Measurements from ENCODE around the gene IFT122. TPM values are rescaled to one million over a fixed set of nuclear protein-coding genes. Genes with fewer than 3 reads are reported as not detected.
"Not testable (repeated sequence)": the region's sequence is repeated elsewhere in the genome, so short reads cannot be mapped to it uniquely, and the experiment has no call there.

Gene IFT122
- total RNA-seq, 1 experiment from 2014 or later, result 4.7 TPM

DNA sequence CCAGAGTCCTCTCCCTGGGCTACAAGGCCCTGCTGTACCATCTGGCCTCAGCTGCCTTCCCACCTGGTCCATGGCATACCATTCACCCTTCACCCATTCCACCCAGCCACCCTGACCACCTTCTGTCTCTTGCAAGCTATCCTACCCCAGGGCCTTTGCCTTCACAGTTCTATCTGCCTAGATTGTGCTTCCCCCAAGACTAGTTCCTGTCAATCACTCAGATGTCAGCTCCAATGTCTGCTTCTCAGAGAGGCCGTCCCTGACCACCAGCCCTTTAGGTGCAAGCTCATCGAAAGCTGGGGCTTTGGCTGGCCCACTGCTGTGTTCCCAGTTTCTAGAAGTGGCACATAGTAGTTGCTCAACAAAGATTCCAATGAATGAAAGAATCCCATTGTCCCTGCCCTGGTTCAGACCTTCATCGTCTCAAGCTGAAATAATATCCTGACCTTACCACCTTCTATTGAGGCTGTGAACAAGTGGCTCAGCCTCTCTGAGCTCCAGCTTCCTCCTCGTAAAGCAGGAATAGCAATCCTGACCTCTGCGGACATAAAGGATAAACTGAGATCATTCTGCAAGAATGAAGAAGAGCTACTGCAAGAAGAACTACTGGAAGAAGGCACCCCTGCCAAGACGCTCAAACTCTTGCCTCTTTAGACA is 27.4 kb upstream of the IFT122 start:
- Histone ChIP-seq H2AFZ (ENCODE audit: low read length) (no peak overlapping the region), H4K20me1 (ENCODE audit: insufficient read depth, low read depth, low read length) (no peaks in the 10 kb centered on the region), H3K36me3 (ENCODE audit: insufficient read depth, low read length) (no peaks in the 10 kb centered on the region), H3K4me2 (ENCODE audit: low read depth, low read length, poor library complexity, severe bottlenecking) (no peak overlapping the region), H3K9me3 (ENCODE audit: low read length) (no peaks in the 10 kb centered on the region), H3K27me3 (ENCODE audit: low read length) (no peaks in the 10 kb centered on the region), H3K79me2 (ENCODE audit: low read length) (no peaks in the 10 kb centered on the region), H3K9me2 (replicated peaks; ENCODE audit: insufficient read depth, low read length) (no peaks in the 10 kb centered on the region), H3K4me1 (ENCODE audit: low read length) (peaks cover 6% of the 10 kb centered on the region), H3K9ac (ENCODE audit: low read length) (no peak overlapping the region), H3K4me3 (ENCODE audit: low read length) (no peak overlapping the region), H3K27ac (ENCODE audit: low read length) (no peak overlapping the region)
- DNase-seq, result no peak

DNA sequence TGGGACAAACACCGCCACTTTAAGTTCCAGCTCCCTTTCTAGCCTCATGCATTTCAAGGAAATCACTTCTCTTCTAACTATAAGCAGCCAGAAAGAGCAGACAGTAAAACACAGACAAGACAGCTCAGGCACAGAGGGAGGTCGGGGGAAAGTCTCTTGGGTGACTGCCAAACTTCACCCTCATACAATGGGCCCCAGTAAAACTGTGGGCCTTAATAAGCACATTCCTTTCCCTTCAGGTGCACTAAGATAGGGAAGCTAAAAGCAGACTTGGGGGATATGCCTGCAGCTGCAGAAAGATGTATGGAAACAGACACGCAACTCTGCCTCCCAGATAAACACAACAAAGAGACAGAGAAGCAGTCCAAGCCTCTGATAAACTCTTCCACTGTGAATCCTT is 26.8 kb upstream of the IFT122 start:
- H3K9ac ChIP-seq (ENCODE audit: low read length); DNase-seq; H3K36me3 ChIP-seq (ENCODE audit: insufficient read depth, low read length); H3K4me1 ChIP-seq (ENCODE audit: low read length); H4K20me1 ChIP-seq (ENCODE audit: insufficient read depth, low read depth, low read length); H3K27ac ChIP-seq (ENCODE audit: low read length); H3K27me3 ChIP-seq (ENCODE audit: low read length); H3K4me2 ChIP-seq (ENCODE audit: low read depth, low read length, poor library complexity, severe bottlenecking); H3K4me3 ChIP-seq (ENCODE audit: low read length); H3K79me2 ChIP-seq (ENCODE audit: low read length); H3K9me3 ChIP-seq (ENCODE audit: low read length); H3K9me2 ChIP-seq (replicated peaks; ENCODE audit: insufficient read depth, low read length); H2AFZ ChIP-seq (ENCODE audit: low read length): not testable (repeated sequence)

DNA sequence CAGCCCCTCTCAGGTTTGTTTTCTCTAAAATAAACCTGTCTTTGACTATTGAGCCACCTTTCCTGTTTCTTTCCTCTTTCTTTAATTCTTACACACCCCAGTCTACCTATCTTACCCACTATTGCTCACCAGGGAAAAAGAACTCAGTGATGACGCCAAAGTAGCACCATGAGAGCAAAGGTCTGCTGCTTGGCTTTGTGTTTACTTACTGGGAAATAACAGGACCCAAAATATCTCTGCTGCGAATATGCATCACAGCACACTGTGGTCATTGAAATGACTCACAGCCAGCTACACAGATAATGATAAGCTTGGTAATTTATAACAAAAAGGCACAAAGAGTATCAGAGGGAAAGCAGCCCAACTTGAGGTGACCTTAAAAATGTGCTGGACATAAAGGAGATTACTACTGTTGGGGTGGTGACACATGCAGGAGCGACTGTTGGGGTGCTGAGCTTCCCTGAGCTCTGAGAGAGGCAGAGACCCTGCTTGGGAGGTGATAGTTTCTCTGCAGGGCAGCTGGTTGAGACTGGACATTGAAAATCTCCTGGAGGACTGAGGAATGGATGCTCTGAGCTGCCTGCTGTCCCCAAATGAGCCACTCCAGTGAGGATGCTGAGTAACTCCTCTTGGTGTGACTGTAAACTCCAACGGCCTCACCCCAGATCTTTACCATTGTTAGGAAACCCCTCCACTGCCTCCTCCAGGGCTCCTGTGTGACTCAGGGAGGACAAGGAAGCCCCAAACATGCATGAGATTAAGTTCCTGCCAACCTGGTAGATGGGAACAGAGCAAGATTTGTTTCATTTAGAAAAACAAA is 26.1 kb upstream of the IFT122 start:
- Histone ChIP-seq H2AFZ (ENCODE audit: low read length) (no peak overlapping the region), H3K27ac (ENCODE audit: low read length) (no peak overlapping the region), H3K4me3 (ENCODE audit: low read length) (no peak overlapping the region), H3K4me1 (ENCODE audit: low read length) (peaks cover 6% of the 10 kb centered on the region), H3K36me3 (ENCODE audit: insufficient read depth, low read length) (no peaks in the 10 kb centered on the region), H3K9me3 (ENCODE audit: low read length) (no peaks in the 10 kb centered on the region), H3K9ac (ENCODE audit: low read length) (no peak overlapping the region), H3K79me2 (ENCODE audit: low read length) (no peaks in the 10 kb centered on the region), H4K20me1 (ENCODE audit: insufficient read depth, low read depth, low read length) (no peaks in the 10 kb centered on the region), H3K9me2 (replicated peaks; ENCODE audit: insufficient read depth, low read length) (no peaks in the 10 kb centered on the region), H3K27me3 (ENCODE audit: low read length) (no peaks in the 10 kb centered on the region), H3K4me2 (ENCODE audit: low read depth, low read length, poor library complexity, severe bottlenecking) (no peak overlapping the region)
- DNase-seq, result no peak

DNA sequence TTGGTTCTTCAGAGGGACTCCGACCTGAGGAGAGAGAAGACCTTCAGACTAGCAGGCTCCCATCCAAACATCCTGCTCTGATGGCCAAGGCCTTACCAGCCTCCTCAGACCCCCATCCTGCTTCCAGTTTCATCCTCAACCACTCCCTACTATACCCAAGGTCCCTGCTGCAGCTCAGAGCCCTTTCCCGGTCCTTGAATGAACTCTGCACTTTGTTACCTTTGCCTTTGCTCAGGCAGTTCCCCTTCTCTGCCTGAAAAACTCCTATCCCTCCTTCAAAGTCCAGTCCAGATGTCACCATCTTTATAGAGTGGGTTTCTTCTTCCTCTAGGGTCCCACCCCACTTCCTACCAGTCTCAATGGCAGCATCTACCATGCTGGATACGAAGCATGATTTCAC is 24.6 kb upstream of the IFT122 start:
- H2AFZ ChIP-seq (ENCODE audit: low read length), result no peak overlapping the region
- H3K27ac ChIP-seq (ENCODE audit: low read length), result no peak overlapping the region
- H3K27me3 ChIP-seq (ENCODE audit: low read length), result no peaks in the 10 kb centered on the region
- H3K79me2 ChIP-seq (ENCODE audit: low read length), result no peaks in the 10 kb centered on the region
- no peaks in the 10 kb centered on the region for H3K9me2 ChIP-seq (replicated peaks; ENCODE audit: insufficient read depth, low read length)
- H3K9ac ChIP-seq (ENCODE audit: low read length), result no peak overlapping the region
- H3K4me3 ChIP-seq (ENCODE audit: low read length), result no peak overlapping the region
- no peak overlapping the region for H3K4me2 ChIP-seq (ENCODE audit: low read depth, low read length, poor library complexity, severe bottlenecking)
- H4K20me1 ChIP-seq (ENCODE audit: insufficient read depth, low read depth, low read length), result no peaks in the 10 kb centered on the region
- no peaks in the 10 kb centered on the region for H3K36me3 ChIP-seq (ENCODE audit: insufficient read depth, low read length)
- no peak for DNase-seq
- H3K4me1 ChIP-seq (ENCODE audit: low read length), result no peaks in the 10 kb centered on the region
- H3K9me3 ChIP-seq (ENCODE audit: low read length), result no peaks in the 10 kb centered on the region

DNA sequence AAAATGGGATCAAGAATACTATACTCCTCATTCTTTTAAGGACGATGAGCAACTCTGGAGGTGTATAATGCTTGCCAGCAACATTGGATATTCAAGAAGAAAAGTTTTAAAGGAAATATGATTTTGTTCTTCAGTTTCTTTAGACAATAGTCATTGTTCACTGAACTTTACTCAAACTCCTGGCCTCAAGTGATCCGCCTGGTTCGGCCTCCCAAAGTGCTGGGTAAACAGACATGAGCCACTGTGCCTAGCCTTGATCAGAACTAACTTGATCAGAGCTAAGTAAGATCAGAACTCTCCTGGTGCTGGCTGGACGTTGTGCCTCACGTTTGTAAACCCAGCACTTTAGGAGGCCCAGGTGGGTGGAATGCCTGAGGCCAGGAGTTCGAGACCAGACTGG is 24.2 kb upstream of the IFT122 start:
- no peak overlapping the region for H3K9ac ChIP-seq (ENCODE audit: low read length)
- H4K20me1 ChIP-seq (ENCODE audit: insufficient read depth, low read depth, low read length), result no peaks in the 10 kb centered on the region
- H3K79me2 ChIP-seq (ENCODE audit: low read length), result no peaks in the 10 kb centered on the region
- H3K27me3 ChIP-seq (ENCODE audit: low read length), result no peaks in the 10 kb centered on the region
- H3K4me1 ChIP-seq (ENCODE audit: low read length), result no peaks in the 10 kb centered on the region
- no peaks in the 10 kb centered on the region for H3K9me2 ChIP-seq (replicated peaks; ENCODE audit: insufficient read depth, low read length)
- no peak for DNase-seq
- no peak overlapping the region for H3K4me3 ChIP-seq (ENCODE audit: low read length)
- no peaks in the 10 kb centered on the region for H3K9me3 ChIP-seq (ENCODE audit: low read length)
- H2AFZ ChIP-seq (ENCODE audit: low read length), result no peak overlapping the region
- H3K4me2 ChIP-seq (ENCODE audit: low read depth, low read length, poor library complexity, severe bottlenecking), result no peak overlapping the region
- H3K27ac ChIP-seq (ENCODE audit: low read length), result no peak overlapping the region
- no peaks in the 10 kb centered on the region for H3K36me3 ChIP-seq (ENCODE audit: insufficient read depth, low read length)

DNA sequence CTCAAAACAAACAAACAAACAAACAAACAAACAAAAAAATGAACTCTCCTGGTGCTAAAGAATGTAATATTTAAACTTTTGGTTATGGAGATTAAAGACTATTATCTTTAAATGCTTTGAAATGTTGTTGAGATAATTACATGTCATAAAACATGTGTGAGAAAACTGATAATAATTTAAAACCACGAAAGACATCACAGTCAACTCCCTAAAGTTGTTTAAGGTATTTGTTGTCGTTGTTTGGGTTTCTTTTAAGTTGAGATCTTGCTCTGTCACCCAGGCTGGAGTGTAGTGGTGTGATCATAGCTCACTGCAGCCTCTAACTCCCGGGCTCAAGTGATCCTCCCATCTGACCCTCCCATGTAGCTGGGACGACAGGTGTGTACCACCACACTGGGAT is 23.6 kb upstream of the IFT122 start:
- H3K9ac ChIP-seq (ENCODE audit: low read length), result no peak overlapping the region
- no peaks in the 10 kb centered on the region for H3K9me3 ChIP-seq (ENCODE audit: low read length)
- DNase-seq, result no peak
- H2AFZ ChIP-seq (ENCODE audit: low read length), result no peak overlapping the region
- no peaks in the 10 kb centered on the region for H3K27me3 ChIP-seq (ENCODE audit: low read length)
- H3K4me2 ChIP-seq (ENCODE audit: low read depth, low read length, poor library complexity, severe bottlenecking), result no peak overlapping the region
- H3K36me3 ChIP-seq (ENCODE audit: insufficient read depth, low read length), result no peaks in the 10 kb centered on the region
- H3K4me3 ChIP-seq (ENCODE audit: low read length), result no peak overlapping the region
- H3K79me2 ChIP-seq (ENCODE audit: low read length), result no peaks in the 10 kb centered on the region
- H3K27ac ChIP-seq (ENCODE audit: low read length), result no peak overlapping the region
- no peaks in the 10 kb centered on the region for H3K9me2 ChIP-seq (replicated peaks; ENCODE audit: insufficient read depth, low read length)
- H3K4me1 ChIP-seq (ENCODE audit: low read length), result no peaks in the 10 kb centered on the region
- H4K20me1 ChIP-seq (ENCODE audit: insufficient read depth, low read depth, low read length), result no peaks in the 10 kb centered on the region

DNA sequence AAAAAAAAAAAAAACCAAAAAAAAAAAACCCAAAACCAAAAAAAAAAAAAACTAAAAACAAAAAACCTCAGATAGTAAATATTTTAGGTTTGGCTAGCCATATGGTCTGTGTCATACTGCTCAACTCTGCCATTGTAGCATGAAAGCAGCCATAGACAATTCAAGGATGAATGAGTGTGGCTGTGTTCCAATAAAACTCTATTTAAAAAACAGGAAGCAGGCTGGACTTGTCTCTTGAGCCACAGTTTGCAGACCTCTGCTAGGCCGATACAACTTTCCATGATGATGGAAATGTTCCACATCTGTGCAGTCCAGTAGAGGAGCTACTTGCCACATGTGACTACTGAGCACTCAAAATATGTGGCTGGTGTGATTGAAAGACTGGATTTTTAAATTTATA is 22.7 kb upstream of the IFT122 start:
- Histone ChIP-seq H3K79me2 (ENCODE audit: low read length) (no peaks in the 10 kb centered on the region), H3K9me3 (ENCODE audit: low read length) (no peaks in the 10 kb centered on the region), H2AFZ (ENCODE audit: low read length) (no peak overlapping the region), H3K9me2 (replicated peaks; ENCODE audit: insufficient read depth, low read length) (no peaks in the 10 kb centered on the region), H4K20me1 (ENCODE audit: insufficient read depth, low read depth, low read length) (no peaks in the 10 kb centered on the region), H3K9ac (ENCODE audit: low read length) (no peak overlapping the region), H3K27me3 (ENCODE audit: low read length) (no peaks in the 10 kb centered on the region), H3K36me3 (ENCODE audit: insufficient read depth, low read length) (no peaks in the 10 kb centered on the region), H3K4me3 (ENCODE audit: low read length) (no peak overlapping the region), H3K27ac (ENCODE audit: low read length) (no peak overlapping the region), H3K4me2 (ENCODE audit: low read depth, low read length, poor library complexity, severe bottlenecking) (no peak overlapping the region), H3K4me1 (ENCODE audit: low read length) (no peaks in the 10 kb centered on the region)
- no peak for DNase-seq

DNA sequence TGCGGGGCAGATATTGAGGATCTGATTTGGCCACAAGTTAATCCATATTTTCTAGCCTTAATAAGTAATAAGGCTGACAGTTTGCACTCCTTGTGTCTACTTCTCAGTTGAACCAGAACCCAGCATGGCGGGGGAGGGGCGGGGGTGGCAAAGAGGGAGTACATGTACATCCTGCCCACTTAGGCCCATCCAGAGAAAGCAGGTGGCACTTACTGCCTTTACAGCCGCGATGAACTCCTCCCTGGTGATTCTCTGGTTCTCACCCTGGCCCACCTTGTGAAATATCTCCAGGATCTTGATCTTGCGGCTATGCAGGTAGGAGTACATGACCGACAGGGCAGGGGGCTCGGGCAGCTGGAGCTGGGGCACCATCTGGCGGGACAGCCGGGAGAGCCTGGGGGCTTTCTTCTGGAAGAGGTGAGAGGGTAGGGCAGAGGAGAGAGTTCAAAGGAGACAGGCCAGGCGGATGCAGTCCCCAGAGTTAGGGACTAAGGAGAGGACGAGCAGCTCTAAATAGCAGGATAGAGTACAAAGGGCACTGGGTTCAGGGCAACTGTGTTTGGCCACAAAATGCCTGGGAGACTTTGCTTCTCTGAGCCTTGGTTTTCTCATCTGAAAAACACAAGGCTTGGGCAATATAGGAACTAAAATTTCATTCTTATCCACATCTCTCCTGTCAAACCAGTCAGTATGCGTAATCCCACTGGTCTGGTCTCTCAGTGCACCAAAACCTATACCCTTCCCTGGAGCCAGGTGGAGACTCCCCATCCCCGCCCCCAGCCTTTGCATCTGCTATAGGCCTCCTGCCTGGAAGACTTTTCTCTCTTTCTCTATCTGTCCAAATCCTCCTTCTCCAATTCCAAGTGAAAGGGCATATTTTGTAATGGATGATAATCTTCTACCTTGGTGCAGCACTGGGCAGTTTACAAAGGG is 21.7 kb upstream of the IFT122 start:
- Histone ChIP-seq H3K9me2 (replicated peaks; ENCODE audit: insufficient read depth, low read length) (no peaks in the 10 kb centered on the region), H3K27me3 (ENCODE audit: low read length) (no peaks in the 10 kb centered on the region), H2AFZ (ENCODE audit: low read length) (no peak overlapping the region), H3K9ac (ENCODE audit: low read length) (no peak overlapping the region), H3K27ac (ENCODE audit: low read length) (no peak overlapping the region), H3K36me3 (ENCODE audit: insufficient read depth, low read length) (no peaks in the 10 kb centered on the region), H3K4me3 (ENCODE audit: low read length) (no peak overlapping the region), H3K79me2 (ENCODE audit: low read length) (no peaks in the 10 kb centered on the region), H3K4me2 (ENCODE audit: low read depth, low read length, poor library complexity, severe bottlenecking) (no peak overlapping the region), H3K4me1 (ENCODE audit: low read length) (no peaks in the 10 kb centered on the region), H3K9me3 (ENCODE audit: low read length) (no peaks in the 10 kb centered on the region), H4K20me1 (ENCODE audit: insufficient read depth, low read depth, low read length) (no peaks in the 10 kb centered on the region)
- DNase-seq, result no peak
